H9 (cell line): ENCODE measurements around the gene ALDH1L1. TPM values are rescaled to one million over a fixed set of nuclear protein-coding genes. Genes with fewer than 3 reads are reported as not detected.

Experiments used
- DNase-seq: peaks from one replicate; pipeline ENCODE4 v3.0.0-alpha.2; 2017
- H2AFZ ChIP-seq: one replicate; pipeline ENCODE4 v1.6.1; 2013; ENCODE audit warnings: mild to moderate bottlenecking, low read length, control low read depth, moderate library complexity
- H2AK5ac ChIP-seq: 2 replicates; pipeline ENCODE4 v1.6.1; 2013; ENCODE audit warnings: low read length, control low read depth, mixed read lengths; ENCODE audit not compliant: insufficient read length
- H2BK120ac ChIP-seq: one replicate; pipeline ENCODE4 v1.6.1; 2013; ENCODE audit warnings: low read depth, mild to moderate bottlenecking, low read length, control low read depth, inconsistent platforms; ENCODE audit not compliant: poor library complexity, severe bottlenecking
- H2BK12ac ChIP-seq: 2 replicates; pipeline ENCODE4 v1.6.1; 2013; ENCODE audit warnings: low read length, control low read depth, mixed read lengths, low read depth; ENCODE audit not compliant: insufficient read length
- H2BK15ac ChIP-seq: 2 replicates; pipeline ENCODE4 v1.6.1; 2013; ENCODE audit warnings: low read depth, low read length, control low read depth
- H2BK20ac ChIP-seq: one replicate; pipeline ENCODE4 v1.6.1; 2013; ENCODE audit warnings: low read depth, mild to moderate bottlenecking, low read length, control low read depth, inconsistent platforms; ENCODE audit not compliant: poor library complexity, severe bottlenecking
- H2BK5ac ChIP-seq: 2 replicates; pipeline ENCODE4 v1.6.1; 2013; ENCODE audit warnings: low read length, control low read depth, mixed read lengths; ENCODE audit not compliant: insufficient read length
- H3K14ac ChIP-seq: 2 replicates; pipeline ENCODE4 v1.6.1; 2013; ENCODE audit warnings: low read length, control low read depth; ENCODE audit not compliant: insufficient read depth
- H3K18ac ChIP-seq: 2 replicates; pipeline ENCODE4 v1.6.1; 2013; ENCODE audit warnings: low read depth, mild to moderate bottlenecking, mixed read lengths, low read length, control low read depth; ENCODE audit not compliant: insufficient read length
- H3K23ac ChIP-seq: 2 replicates; pipeline ENCODE4 v1.6.1; 2013; ENCODE audit warnings: low read length, control low read depth, mixed read lengths, low read depth; ENCODE audit not compliant: insufficient read length
- H3K23me2 ChIP-seq: 2 replicates; pipeline ENCODE4 v1.6.1; 2013; ENCODE audit warnings: low read depth, mild to moderate bottlenecking, mixed read lengths, low read length, control low read depth; ENCODE audit not compliant: insufficient read length, poor library complexity, severe bottlenecking
- H3K27ac ChIP-seq: 2 replicates; pipeline ENCODE4 v1.5.1; 2013; ENCODE audit warnings: low read length, control low read depth, mixed read lengths, low read depth; ENCODE audit not compliant: insufficient read length
- H3K27me3 ChIP-seq: 2 replicates; pipeline ENCODE4 v1.6.1; 2013; ENCODE audit warnings: low read length, control low read depth, inconsistent platforms; ENCODE audit not compliant: insufficient read depth
- H3K4ac ChIP-seq: 2 replicates; pipeline ENCODE4 v1.6.1; 2013; ENCODE audit warnings: low read depth, mild to moderate bottlenecking, control low read depth, inconsistent platforms, low read length, moderate library complexity
- H3K4me1 ChIP-seq: 2 replicates; pipeline ENCODE4 v1.6.1; 2013; ENCODE audit warnings: low read length, control low read depth, inconsistent platforms; ENCODE audit not compliant: insufficient read depth
- H3K4me2 ChIP-seq: 2 replicates; pipeline ENCODE4 v1.6.1; 2013; ENCODE audit warnings: low read length, control low read depth, mixed read lengths; ENCODE audit not compliant: insufficient read length, insufficient read depth
- H3K56ac ChIP-seq: 2 replicates; pipeline ENCODE4 v1.6.1; 2013; ENCODE audit warnings: low read depth, mild to moderate bottlenecking, mixed read lengths, low read length, control low read depth; ENCODE audit not compliant: insufficient read length
- H3K79me1 ChIP-seq: 2 replicates; pipeline ENCODE4 v1.6.1; 2013; ENCODE audit warnings: low read depth, mild to moderate bottlenecking, moderate library complexity, low read length, control low read depth, inconsistent platforms; ENCODE audit not compliant: insufficient read depth, poor library complexity, severe bottlenecking
- H3K79me2 ChIP-seq: 2 replicates; pipeline ENCODE4 v1.6.1; 2013; ENCODE audit warnings: low read length, control low read depth, inconsistent platforms; ENCODE audit not compliant: insufficient read depth
- H3K9ac ChIP-seq: 2 replicates; pipeline ENCODE4 v1.6.1; 2013; ENCODE audit warnings: low read length, control low read depth, mixed read lengths; ENCODE audit not compliant: insufficient read length; ENCODE audit errors: extremely low read depth
- H3K9me3 ChIP-seq: one replicate; pipeline ENCODE4 v1.6.1; 2013; ENCODE audit warnings: low read depth, low read length, inconsistent platforms; ENCODE audit not compliant: control insufficient read depth
- H3T11ph ChIP-seq: one replicate; pipeline ENCODE4 v1.6.1; 2013; ENCODE audit warnings: mild to moderate bottlenecking, low read length, control low read depth, inconsistent platforms
- H4K20me1 ChIP-seq: one replicate; pipeline ENCODE4 v1.6.1; 2013; ENCODE audit not compliant: control insufficient read depth, insufficient read length, insufficient read depth
- H4K5ac ChIP-seq: 2 replicates; pipeline ENCODE4 v1.6.1; 2013; ENCODE audit warnings: low read depth, mild to moderate bottlenecking, mixed read lengths, low read length, control low read depth; ENCODE audit not compliant: insufficient read length
- H4K8ac ChIP-seq: replicated peaks from 2 replicates; pipeline ENCODE4 v1.6.1; 2013; ENCODE audit warnings: low read length, control low read depth, mixed read lengths, low read depth; ENCODE audit not compliant: insufficient read length
- H4K91ac ChIP-seq: 2 replicates; pipeline ENCODE4 v1.6.1; 2013; ENCODE audit warnings: low read depth, mild to moderate bottlenecking, moderate library complexity, mixed read lengths, low read length, control low read depth; ENCODE audit not compliant: insufficient read length
- H3K27ac Mint-ChIP-seq, 3 experiments: 2 replicates in 2 of 3; 3 replicates in 1 of 3; pipeline ENCODE4 v1.8.0; 2020 to 2021; ENCODE audit warnings: mixed read lengths in 3 of 3, mild to moderate bottlenecking in 1 of 3, moderate library complexity in 1 of 3
- H3K27me3 Mint-ChIP-seq: 2 replicates; pipeline ENCODE4 v1.8.0; 2021; ENCODE audit warnings: low read depth, mild to moderate bottlenecking, moderate library complexity, mixed read lengths
- H3K36me3 Mint-ChIP-seq, 3 experiments: 2 replicates in 2 of 3; 3 replicates in 1 of 3; pipeline ENCODE4 v1.8.0; 2020 to 2021; ENCODE audit warnings: low read depth in 3 of 3, mixed read lengths in 3 of 3; ENCODE audit not compliant: insufficient read depth in 1 of 3
- H3K4me1 Mint-ChIP-seq, 2 experiments: 2 replicates each; pipeline ENCODE4 v1.8.0; 2020; ENCODE audit warnings: mixed read lengths in 2 of 2
- H3K4me3 Mint-ChIP-seq, 2 experiments: 2 replicates in 1 of 2; 3 replicates in 1 of 2; pipeline ENCODE4 v1.8.0; 2020 to 2021; ENCODE audit warnings: mild to moderate bottlenecking in 2 of 2, mixed read lengths in 2 of 2, moderate library complexity in 1 of 2
- H3K9me3 Mint-ChIP-seq, 2 experiments: 2 replicates in 1 of 2; 3 replicates in 1 of 2; pipeline ENCODE4 v1.8.0; 2020; ENCODE audit warnings: mild to moderate bottlenecking in 2 of 2, mixed read lengths in 2 of 2, moderate library complexity in 1 of 2
- CTCF ChIP-seq: fragments of 200-600 bp; sonication (generic); conservative IDR thresholded peaks from 3 replicates; pipeline ENCODE4 v1.8.0; 2021; ENCODE audit warnings: antibody characterized with exemption, mild to moderate bottlenecking
- WGBS: extraction: QIAGEN DNeasy Blood & Tissue Kit; methylation state at CpG from one replicate; pipeline ENCODE4 v1.1.7; 2013; ENCODE audit warnings: missing lambda C conversion rate, low lambda C conversion rate, mixed read lengths; ENCODE audit not compliant: insufficient read length; ENCODE audit errors: extremely low coverage; 5-methylcytosine and 5-hydroxymethylcytosine counted together
- total RNA-seq: library from RNA; stranded (reverse); gene quantifications from 2 replicates; pipeline ENCODE4 v1.2.1, GENCODE V29; 2021

Gene ALDH1L1
- total RNA-seq, 1 experiment from 2014 or later, result 0.90 TPM

- Histone ChIP-seq H4K8ac (no peak overlapping the region), H3K23ac (no peak overlapping the region), H2AFZ (no peak overlapping the region), H3K79me1 (no peaks in the 10 kb centered on the region), H3K4me1 (no peaks in the 10 kb centered on the region), H2BK120ac (no peak overlapping the region), H3K4me2 (no peak overlapping the region), H4K91ac (no peak overlapping the region), H2BK15ac (no peak overlapping the region), H3K4ac (no peak overlapping the region), H3K23me2 (no peaks in the 10 kb centered on the region), H4K20me1 (no peaks in the 10 kb centered on the region), H3K56ac (no peak overlapping the region), H2BK20ac (no peak overlapping the region), H3K9ac (no peak overlapping the region), H2BK12ac (no peak overlapping the region), H2AK5ac (no peak overlapping the region), H4K5ac (no peak overlapping the region), H3K18ac (no peak overlapping the region), H2BK5ac (no peak overlapping the region), H3K9me3 (no peaks in the 10 kb centered on the region), H3K14ac (no peak overlapping the region), H3K27ac (no peak overlapping the region), H3K27me3 (no peaks in the 10 kb centered on the region), H3K79me2 (no peaks in the 10 kb centered on the region), H3T11ph (no peak overlapping the region)
- peaks cover 8 to 13% of the 10 kb centered on the region in 2 experiments for H3K4me1 Mint-ChIP-seq
- peaks cover 6 to 15% (median 11%) of the 10 kb centered on the region in 3 experiments for H3K36me3 Mint-ChIP-seq
- no peak for DNase-seq
- peaks cover 15 to 26% of the 10 kb centered on the region in 2 experiments for H3K9me3 Mint-ChIP-seq
- no peak overlapping the region for H3K4me3 Mint-ChIP-seq
- no peak for TF ChIP-seq CTCF
- no CpG with 5 or more reads among the region's 3 CpGs for WGBS
- H3K27me3 Mint-ChIP-seq, result peaks cover 10% of the 10 kb centered on the region
- H3K27ac Mint-ChIP-seq, result no peak overlapping the region
Observed at GRCh38 chr3:126201168-126201567, 20.8 kb upstream of the ALDH1L1 start.
